Lung (tissue), 12 donors: ENCODE results near the gene FOXP1. TPM values are rescaled to one million over a fixed set of nuclear protein-coding genes. Genes with fewer than 3 reads are reported as not detected.

Source experiments
- ATAC-seq: fragments of 200-7000 bp; cut with Tn5 transposase; one replicate; pipeline ENCODE4 v1.9.1; 2020; ENCODE audit warnings: moderate number of reproducible peaks; ENCODE audit not compliant: insufficient read depth, low FRiP score
- DNase-seq, 3 donors: peaks; one replicate each; pipeline ENCODE4 v3.0.0-alpha.2; 2013 to 2017
- H3K27ac ChIP-seq, 2 donors: one replicate each; pipeline ENCODE4 v1.5.1; 2013; ENCODE audit warnings: mild to moderate bottlenecking in 2 of 2, moderate library complexity in 2 of 2, control low read depth in 1 of 2, inconsistent platforms in 1 of 2, low read depth in 1 of 2, low read length in 1 of 2
- H3K27me3 ChIP-seq, 3 donors: one replicate each; pipeline ENCODE4 v1.5.1; 2013; ENCODE audit warnings: low read length in 2 of 3; ENCODE audit not compliant: control insufficient read depth in 3 of 3, insufficient read depth in 3 of 3
- H3K36me3 ChIP-seq, 4 donors: one replicate each; pipeline ENCODE4 v1.5.1; 2013; ENCODE audit warnings: low read length in 4 of 4, mild to moderate bottlenecking in 1 of 4, moderate library complexity in 1 of 4; ENCODE audit not compliant: control insufficient read depth in 4 of 4, insufficient read depth in 4 of 4
- H3K4me1 ChIP-seq, 5 donors: one replicate each; pipeline ENCODE4 v1.5.1; 2013; ENCODE audit warnings: low read length in 5 of 5, mild to moderate bottlenecking in 2 of 5, moderate library complexity in 1 of 5; ENCODE audit not compliant: control insufficient read depth in 5 of 5, insufficient read depth in 5 of 5
- H3K4me3 ChIP-seq: one replicate; pipeline ENCODE4 v1.5.1; 2013; ENCODE audit warnings: mild to moderate bottlenecking, control low read depth, moderate library complexity
- H3K9ac ChIP-seq, 2 donors: one replicate each; pipeline ENCODE4 v1.5.1; 2013; ENCODE audit warnings: low read length in 2 of 2, control low read depth in 1 of 2; ENCODE audit not compliant: insufficient read depth in 1 of 2
- H3K9me3 ChIP-seq, 4 donors: one replicate each; pipeline ENCODE4 v1.5.1; 2013; ENCODE audit warnings: low read length in 3 of 4, mild to moderate bottlenecking in 1 of 4, moderate library complexity in 1 of 4; ENCODE audit not compliant: control insufficient read depth in 4 of 4, insufficient read depth in 3 of 4
- WGBS, 2 donors: extraction: QIAGEN DNeasy Blood & Tissue Kit; methylation state at CpG; one replicate each; pipeline ENCODE4 v1.1.7; 2013; 5-methylcytosine and 5-hydroxymethylcytosine counted together
- polyA plus RNA-seq, 2 donors: library from polyadenylated mRNA; stranded (reverse); fragments of 200-250 nt; gene quantifications; one replicate each; pipeline ENCODE4 v1.2.1, GENCODE V29; 2013
- total RNA-seq, 2 donors: library from RNA; depleted of rRNA in 1 of 2; stranded (reverse); fragments of >200 nt in 1 of 2; gene quantifications; one replicate each; pipeline ENCODE4 v1.2.1, GENCODE V29; 2014 to 2021
- TF ChIP-seq, protein P1 (sequence below): IDR thresholded peaks from 2 replicates; pipeline ENCODE4 v1.5.1; 2012; ENCODE audit warnings: mild to moderate bottlenecking; ENCODE audit errors: control extremely low read depth, extremely low read depth
- donor health status: control.
- donor health status: control.
- donor health status: Bipolar disorder and iron deficiency.
- donor health status: healthy.
- donor health status: DM: yes; HTN: yes; CAD: no.

FOXP1 gene
- total and polyA plus RNA-seq, 4 donors: 13.8 to 287 (median 73.9) TPM

GRCh38 chr3:71476950-71477349, 106.6 kb downstream of the FOXP1 start:
- H3K27me3 ChIP-seq: no peaks in the 10 kb centered on the region
- H3K9ac ChIP-seq: no peak overlapping the region
- WGBS, 2 donors: 99 to 100% methylated on average over 2 of the region's 2 CpGs
- H3K9me3 ChIP-seq: no peaks in the 10 kb centered on the region
- TF ChIP-seq, protein P1, sequence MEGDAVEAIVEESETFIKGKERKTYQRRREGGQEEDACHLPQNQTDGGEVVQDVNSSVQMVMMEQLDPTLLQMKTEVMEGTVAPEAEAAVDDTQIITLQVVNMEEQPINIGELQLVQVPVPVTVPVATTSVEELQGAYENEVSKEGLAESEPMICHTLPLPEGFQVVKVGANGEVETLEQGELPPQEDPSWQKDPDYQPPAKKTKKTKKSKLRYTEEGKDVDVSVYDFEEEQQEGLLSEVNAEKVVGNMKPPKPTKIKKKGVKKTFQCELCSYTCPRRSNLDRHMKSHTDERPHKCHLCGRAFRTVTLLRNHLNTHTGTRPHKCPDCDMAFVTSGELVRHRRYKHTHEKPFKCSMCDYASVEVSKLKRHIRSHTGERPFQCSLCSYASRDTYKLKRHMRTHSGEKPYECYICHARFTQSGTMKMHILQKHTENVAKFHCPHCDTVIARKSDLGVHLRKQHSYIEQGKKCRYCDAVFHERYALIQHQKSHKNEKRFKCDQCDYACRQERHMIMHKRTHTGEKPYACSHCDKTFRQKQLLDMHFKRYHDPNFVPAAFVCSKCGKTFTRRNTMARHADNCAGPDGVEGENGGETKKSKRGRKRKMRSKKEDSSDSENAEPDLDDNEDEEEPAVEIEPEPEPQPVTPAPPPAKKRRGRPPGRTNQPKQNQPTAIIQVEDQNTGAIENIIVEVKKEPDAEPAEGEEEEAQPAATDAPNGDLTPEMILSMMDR: no peak
- H3K27ac ChIP-seq: no peak overlapping the region
- no peak overlapping the region for H3K4me3 ChIP-seq
- peaks cover 0 to 2% (median 0%) of the 10 kb centered on the region in 5 donors for H3K4me1 ChIP-seq
- DNase-seq (no peak), ATAC-seq (no peak)
- H3K36me3 ChIP-seq: peaks cover 0 to 2% (median 0%) of the 10 kb centered on the region in 4 donors

DNA sequence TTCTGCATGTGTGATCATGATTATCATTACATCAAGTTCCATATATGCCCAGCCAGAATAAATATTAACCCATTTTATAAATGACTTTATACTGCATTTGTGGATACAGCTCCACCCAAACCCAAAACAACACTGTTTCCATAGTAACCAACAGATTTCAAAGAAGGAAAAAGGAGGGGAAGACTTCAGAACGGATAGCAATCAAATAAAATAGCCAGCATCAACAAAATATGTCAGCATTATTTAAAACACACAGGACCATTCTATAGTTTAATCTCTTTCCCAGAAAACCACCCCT, 114.4 kb downstream of the FOXP1 start:
- H3K27me3 ChIP-seq: no peaks in the 10 kb centered on the region
- H3K36me3 ChIP-seq: no peaks in the 10 kb centered on the region
- no peak overlapping the region for H3K27ac ChIP-seq
- no peaks in the 10 kb centered on the region for H3K9me3 ChIP-seq
- H3K4me3 ChIP-seq: no peak overlapping the region
- DNase-seq (no peak), ATAC-seq (no peak)
- 29% methylated on average over 1 of the region's 1 CpG for WGBS, 2 donors
- H3K9ac ChIP-seq: no peak overlapping the region
- TF ChIP-seq, protein P1: no peak
- H3K4me1 ChIP-seq: peaks cover 0 to 17% (median 0%) of the 10 kb centered on the region in 5 donors

DNA sequence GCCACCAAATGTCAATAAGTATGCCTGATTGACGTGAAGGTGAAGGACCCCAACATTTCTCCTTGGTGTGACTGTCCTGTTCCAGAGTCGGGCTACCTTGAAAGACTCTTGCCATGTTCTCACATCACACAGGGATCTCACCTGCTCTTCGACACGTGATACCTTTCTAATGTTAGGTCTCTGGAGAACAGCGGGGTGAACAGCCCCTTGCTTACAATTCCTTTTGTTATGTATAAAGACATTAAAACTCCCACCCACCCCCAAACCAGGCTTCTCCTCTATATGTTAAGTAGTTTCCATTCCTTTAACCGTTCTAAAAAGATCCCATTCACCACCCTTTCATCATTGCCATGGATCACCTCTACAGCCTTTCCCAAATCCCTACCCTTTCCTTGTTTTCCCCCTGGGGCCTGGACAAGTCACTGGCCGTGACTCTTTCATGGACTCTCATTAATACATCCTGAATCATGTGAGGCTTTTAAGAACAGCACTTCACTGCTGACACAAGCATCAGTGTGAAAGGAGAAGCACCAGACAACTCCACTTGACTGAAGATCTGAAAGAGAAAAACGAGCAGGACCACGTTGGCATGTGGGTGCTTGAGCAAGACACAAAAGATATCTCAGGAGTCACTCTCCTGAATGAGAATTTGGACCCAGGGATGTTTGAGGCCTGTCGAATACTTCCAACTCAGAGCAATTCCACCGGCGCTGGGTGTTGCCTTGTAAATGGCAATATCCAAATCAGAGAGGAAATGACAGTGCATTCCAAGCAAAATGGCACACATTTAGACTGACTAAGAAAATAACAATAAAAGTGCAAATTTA, 115.0 kb downstream of the FOXP1 start:
- TF ChIP-seq, protein P1: no peak

GRCh38 chr3:71466483-71466882, 117.0 kb downstream of the FOXP1 start:
- WGBS, 2 donors: 63 to 73% methylated on average over 10 of the region's 10 CpGs
- Histone ChIP-seq H3K9me3 (no peaks in the 10 kb centered on the region), H3K27me3 (no peaks in the 10 kb centered on the region), H3K9ac (no peak overlapping the region), H3K4me3 (no peak overlapping the region), H3K4me1 (peaks cover 0 to 17% (median 3%) of the 10 kb centered on the region in 5 donors), H3K27ac (peak overlapping the region in 1 of 2 donors; percentile 39), H3K36me3 (no peaks in the 10 kb centered on the region)
- DNase-seq (no peak), ATAC-seq (no peak)
- TF ChIP-seq, protein P1: no peak

More for the DNA sequence above, 115.0 kb downstream of the FOXP1 start:
- Histone ChIP-seq H3K9me3 (no peaks in the 10 kb centered on the region), H3K36me3 (no peaks in the 10 kb centered on the region), H3K27ac (peak overlapping the region in 1 of 2 donors; percentile 28), H3K27me3 (no peaks in the 10 kb centered on the region), H3K4me3 (no peak overlapping the region), H3K4me1 (peaks cover 0 to 17% (median 0%) of the 10 kb centered on the region in 5 donors), H3K9ac (no peak overlapping the region)
- DNase-seq (no peak), ATAC-seq (no peak)
- WGBS, 2 donors: 77 to 85% methylated on average over 12 of the region's 12 CpGs
